Activated T-helper 1 cell treated with Interleukin-2 at 50 U/mL for 16 hours (primary cell): ENCODE results near the gene COL8A2.

Experiments used
- DNase-seq: peaks from one replicate; pipeline ENCODE4 v3.0.0-alpha.2; 2020; ENCODE audit warnings: low read depth

COL8A2 gene

GRCh38 chr1:36053978-36054377 is 71.0 kb downstream of the COL8A2 start:
- DNase-seq, result no peak

GRCh38 chr1:36051821-36052220 is 73.2 kb downstream of the COL8A2 start:
- no peak for DNase-seq
